H9 (cell line): ENCODE data around the gene TMEM45B. TPM values are rescaled to one million over a fixed set of nuclear protein-coding genes. Genes with fewer than 3 reads are reported as not detected.
"Not testable (repeated sequence)": the region's sequence is repeated elsewhere in the genome, so short reads cannot be mapped to it uniquely, and the experiment has no call there.

Experiments
- DNase-seq: peaks from one replicate; pipeline ENCODE4 v3.0.0-alpha.2; 2017
- H2AFZ ChIP-seq: one replicate; pipeline ENCODE4 v1.6.1; 2013; ENCODE audit warnings: mild to moderate bottlenecking, low read length, control low read depth, moderate library complexity
- H2AK5ac ChIP-seq: 2 replicates; pipeline ENCODE4 v1.6.1; 2013; ENCODE audit warnings: low read length, control low read depth, mixed read lengths; ENCODE audit not compliant: insufficient read length
- H2BK120ac ChIP-seq: one replicate; pipeline ENCODE4 v1.6.1; 2013; ENCODE audit warnings: low read depth, mild to moderate bottlenecking, low read length, control low read depth, inconsistent platforms; ENCODE audit not compliant: poor library complexity, severe bottlenecking
- H2BK12ac ChIP-seq: 2 replicates; pipeline ENCODE4 v1.6.1; 2013; ENCODE audit warnings: low read length, control low read depth, mixed read lengths, low read depth; ENCODE audit not compliant: insufficient read length
- H2BK15ac ChIP-seq: 2 replicates; pipeline ENCODE4 v1.6.1; 2013; ENCODE audit warnings: low read depth, low read length, control low read depth
- H2BK20ac ChIP-seq: one replicate; pipeline ENCODE4 v1.6.1; 2013; ENCODE audit warnings: low read depth, mild to moderate bottlenecking, low read length, control low read depth, inconsistent platforms; ENCODE audit not compliant: poor library complexity, severe bottlenecking
- H2BK5ac ChIP-seq: 2 replicates; pipeline ENCODE4 v1.6.1; 2013; ENCODE audit warnings: low read length, control low read depth, mixed read lengths; ENCODE audit not compliant: insufficient read length
- H3K14ac ChIP-seq: 2 replicates; pipeline ENCODE4 v1.6.1; 2013; ENCODE audit warnings: low read length, control low read depth; ENCODE audit not compliant: insufficient read depth
- H3K18ac ChIP-seq: 2 replicates; pipeline ENCODE4 v1.6.1; 2013; ENCODE audit warnings: low read depth, mild to moderate bottlenecking, mixed read lengths, low read length, control low read depth; ENCODE audit not compliant: insufficient read length
- H3K23ac ChIP-seq: 2 replicates; pipeline ENCODE4 v1.6.1; 2013; ENCODE audit warnings: low read length, control low read depth, mixed read lengths, low read depth; ENCODE audit not compliant: insufficient read length
- H3K23me2 ChIP-seq: 2 replicates; pipeline ENCODE4 v1.6.1; 2013; ENCODE audit warnings: low read depth, mild to moderate bottlenecking, mixed read lengths, low read length, control low read depth; ENCODE audit not compliant: insufficient read length, poor library complexity, severe bottlenecking
- H3K27ac ChIP-seq: 2 replicates; pipeline ENCODE4 v1.5.1; 2013; ENCODE audit warnings: low read length, control low read depth, mixed read lengths, low read depth; ENCODE audit not compliant: insufficient read length
- H3K27me3 ChIP-seq: 2 replicates; pipeline ENCODE4 v1.6.1; 2013; ENCODE audit warnings: low read length, control low read depth, inconsistent platforms; ENCODE audit not compliant: insufficient read depth
- H3K4ac ChIP-seq: 2 replicates; pipeline ENCODE4 v1.6.1; 2013; ENCODE audit warnings: low read depth, mild to moderate bottlenecking, control low read depth, inconsistent platforms, low read length, moderate library complexity
- H3K4me1 ChIP-seq: 2 replicates; pipeline ENCODE4 v1.6.1; 2013; ENCODE audit warnings: low read length, control low read depth, inconsistent platforms; ENCODE audit not compliant: insufficient read depth
- H3K4me2 ChIP-seq: 2 replicates; pipeline ENCODE4 v1.6.1; 2013; ENCODE audit warnings: low read length, control low read depth, mixed read lengths; ENCODE audit not compliant: insufficient read length, insufficient read depth
- H3K56ac ChIP-seq: 2 replicates; pipeline ENCODE4 v1.6.1; 2013; ENCODE audit warnings: low read depth, mild to moderate bottlenecking, mixed read lengths, low read length, control low read depth; ENCODE audit not compliant: insufficient read length
- H3K79me1 ChIP-seq: 2 replicates; pipeline ENCODE4 v1.6.1; 2013; ENCODE audit warnings: low read depth, mild to moderate bottlenecking, moderate library complexity, low read length, control low read depth, inconsistent platforms; ENCODE audit not compliant: insufficient read depth, poor library complexity, severe bottlenecking
- H3K79me2 ChIP-seq: 2 replicates; pipeline ENCODE4 v1.6.1; 2013; ENCODE audit warnings: low read length, control low read depth, inconsistent platforms; ENCODE audit not compliant: insufficient read depth
- H3K9ac ChIP-seq: 2 replicates; pipeline ENCODE4 v1.6.1; 2013; ENCODE audit warnings: low read length, control low read depth, mixed read lengths; ENCODE audit not compliant: insufficient read length; ENCODE audit errors: extremely low read depth
- H3K9me3 ChIP-seq: one replicate; pipeline ENCODE4 v1.6.1; 2013; ENCODE audit warnings: low read depth, low read length, inconsistent platforms; ENCODE audit not compliant: control insufficient read depth
- H3T11ph ChIP-seq: one replicate; pipeline ENCODE4 v1.6.1; 2013; ENCODE audit warnings: mild to moderate bottlenecking, low read length, control low read depth, inconsistent platforms
- H4K20me1 ChIP-seq: one replicate; pipeline ENCODE4 v1.6.1; 2013; ENCODE audit not compliant: control insufficient read depth, insufficient read length, insufficient read depth
- H4K5ac ChIP-seq: 2 replicates; pipeline ENCODE4 v1.6.1; 2013; ENCODE audit warnings: low read depth, mild to moderate bottlenecking, mixed read lengths, low read length, control low read depth; ENCODE audit not compliant: insufficient read length
- H4K8ac ChIP-seq: replicated peaks from 2 replicates; pipeline ENCODE4 v1.6.1; 2013; ENCODE audit warnings: low read length, control low read depth, mixed read lengths, low read depth; ENCODE audit not compliant: insufficient read length
- H4K91ac ChIP-seq: 2 replicates; pipeline ENCODE4 v1.6.1; 2013; ENCODE audit warnings: low read depth, mild to moderate bottlenecking, moderate library complexity, mixed read lengths, low read length, control low read depth; ENCODE audit not compliant: insufficient read length
- H3K27ac Mint-ChIP-seq, 3 experiments: 2 replicates in 2 of 3; 3 replicates in 1 of 3; pipeline ENCODE4 v1.8.0; 2020 to 2021; ENCODE audit warnings: mixed read lengths in 3 of 3, mild to moderate bottlenecking in 1 of 3, moderate library complexity in 1 of 3
- H3K27me3 Mint-ChIP-seq: 2 replicates; pipeline ENCODE4 v1.8.0; 2021; ENCODE audit warnings: low read depth, mild to moderate bottlenecking, moderate library complexity, mixed read lengths
- H3K36me3 Mint-ChIP-seq, 3 experiments: 2 replicates in 2 of 3; 3 replicates in 1 of 3; pipeline ENCODE4 v1.8.0; 2020 to 2021; ENCODE audit warnings: low read depth in 3 of 3, mixed read lengths in 3 of 3; ENCODE audit not compliant: insufficient read depth in 1 of 3
- H3K4me1 Mint-ChIP-seq, 2 experiments: 2 replicates each; pipeline ENCODE4 v1.8.0; 2020; ENCODE audit warnings: mixed read lengths in 2 of 2
- H3K4me3 Mint-ChIP-seq, 2 experiments: 2 replicates in 1 of 2; 3 replicates in 1 of 2; pipeline ENCODE4 v1.8.0; 2020 to 2021; ENCODE audit warnings: mild to moderate bottlenecking in 2 of 2, mixed read lengths in 2 of 2, moderate library complexity in 1 of 2
- H3K9me3 Mint-ChIP-seq, 2 experiments: 2 replicates in 1 of 2; 3 replicates in 1 of 2; pipeline ENCODE4 v1.8.0; 2020; ENCODE audit warnings: mild to moderate bottlenecking in 2 of 2, mixed read lengths in 2 of 2, moderate library complexity in 1 of 2
- CTCF ChIP-seq: fragments of 200-600 bp; sonication (generic); conservative IDR thresholded peaks from 3 replicates; pipeline ENCODE4 v1.8.0; 2021; ENCODE audit warnings: antibody characterized with exemption, mild to moderate bottlenecking
- WGBS: extraction: QIAGEN DNeasy Blood & Tissue Kit; methylation state at CpG from one replicate; pipeline ENCODE4 v1.1.7; 2013; ENCODE audit warnings: missing lambda C conversion rate, low lambda C conversion rate, mixed read lengths; ENCODE audit not compliant: insufficient read length; ENCODE audit errors: extremely low coverage; 5-methylcytosine and 5-hydroxymethylcytosine counted together
- total RNA-seq: library from RNA; stranded (reverse); gene quantifications from 2 replicates; pipeline ENCODE4 v1.2.1, GENCODE V29; 2021

TMEM45B gene
- total RNA-seq, 1 experiment from 2014 or later = 0.70 TPM

GRCh38 chr11:129771456-129771855 lies 44.2 kb upstream of the TMEM45B start:
- H3T11ph ChIP-seq, H3K27ac Mint-ChIP-seq, H3K27me3 Mint-ChIP-seq, H3K23ac ChIP-seq, H4K5ac ChIP-seq, H3K9ac ChIP-seq, H3K79me2 ChIP-seq, H3K56ac ChIP-seq, H3K9me3 Mint-ChIP-seq, H3K14ac ChIP-seq, H2BK15ac ChIP-seq, DNase-seq, H4K20me1 ChIP-seq, H3K4me3 Mint-ChIP-seq, H2BK120ac ChIP-seq, H2BK12ac ChIP-seq, H2BK20ac ChIP-seq, H2AFZ ChIP-seq, H3K27me3 ChIP-seq, H4K8ac ChIP-seq, H3K4me1 ChIP-seq, H2AK5ac ChIP-seq, H3K36me3 Mint-ChIP-seq, H2BK5ac ChIP-seq, H3K4me2 ChIP-seq, H3K4me1 Mint-ChIP-seq, H3K9me3 ChIP-seq, H3K23me2 ChIP-seq, H3K18ac ChIP-seq, H3K27ac ChIP-seq, H3K4ac ChIP-seq, H4K91ac ChIP-seq, H3K79me1 ChIP-seq: not testable (repeated sequence)
- peak; percentile 25; the same call in 1 of the 3 replicates for TF ChIP-seq CTCF
- WGBS = no CpG with 5 or more reads among the region's 1 CpG
